Cardiac muscle cell (in vitro differentiated cells and primary cell): ENCODE data around the gene MYBPC2. TPM values are rescaled to one million over a fixed set of nuclear protein-coding genes. Genes with fewer than 3 reads are reported as not detected.

Experiments
- DNase-seq, 2 donors: peaks; one replicate each; pipeline versions ENCODE4 v3.0.0 to v3.0.0-alpha.2; 2010 to 2017; ENCODE audit warnings: low read depth in 1 of 2, low spot score in 1 of 2
- H3K27ac ChIP-seq: fragments of 200-600 bp; sonication (generic); 2 replicates; pipeline ENCODE4 v1.5.1; 2016
- H3K27me3 ChIP-seq: fragments of 200-600 bp; sonication (generic); 2 replicates; pipeline ENCODE4 v1.6.0; 2016; ENCODE audit warnings: control low read depth
- H3K36me3 ChIP-seq: fragments of 200-600 bp; sonication (generic); 2 replicates; pipeline ENCODE4 v1.5.1; 2016; ENCODE audit warnings: control low read depth
- H3K4me1 ChIP-seq: fragments of 200-600 bp; sonication (generic); 2 replicates; pipeline ENCODE4 v1.8.1; 2017; ENCODE audit warnings: low read depth, mild to moderate bottlenecking, mixed run types
- H3K4me3 ChIP-seq: fragments of 200-600 bp; sonication (generic); 2 replicates; pipeline ENCODE4 v1.5.1; 2016; ENCODE audit warnings: mild to moderate bottlenecking
- H3K9me3 ChIP-seq: fragments of 200-600 bp; sonication (generic); 2 replicates; pipeline ENCODE4 v1.5.1; 2017; ENCODE audit warnings: low read depth, mild to moderate bottlenecking, control low read depth
- polyA plus RNA-seq: library from polyadenylated mRNA; unstranded; fragments of >200 nt; fragmentation: Nextera tagmentation; extraction: Ambion mirVana; gene quantifications from 2 replicates; pipeline ENCODE4 v1.2.1, GENCODE V29; 2016
- total RNA-seq: library from RNA; depleted of rRNA; stranded (reverse); fragments of >200 nt; gene quantifications from 2 replicates; pipeline ENCODE4 v1.2.3, GENCODE V29; 2016
- TF ChIP-seq, protein P1 (sequence below): IDR thresholded peaks from 2 replicates; pipeline ENCODE4 v1.5.1; 2012; ENCODE audit warnings: low read depth, mild to moderate bottlenecking, low read length

MYBPC2 gene
- total and polyA plus RNA-seq, 2 experiments from 2014 or later: 0.18 to 0.31 TPM

DNA sequence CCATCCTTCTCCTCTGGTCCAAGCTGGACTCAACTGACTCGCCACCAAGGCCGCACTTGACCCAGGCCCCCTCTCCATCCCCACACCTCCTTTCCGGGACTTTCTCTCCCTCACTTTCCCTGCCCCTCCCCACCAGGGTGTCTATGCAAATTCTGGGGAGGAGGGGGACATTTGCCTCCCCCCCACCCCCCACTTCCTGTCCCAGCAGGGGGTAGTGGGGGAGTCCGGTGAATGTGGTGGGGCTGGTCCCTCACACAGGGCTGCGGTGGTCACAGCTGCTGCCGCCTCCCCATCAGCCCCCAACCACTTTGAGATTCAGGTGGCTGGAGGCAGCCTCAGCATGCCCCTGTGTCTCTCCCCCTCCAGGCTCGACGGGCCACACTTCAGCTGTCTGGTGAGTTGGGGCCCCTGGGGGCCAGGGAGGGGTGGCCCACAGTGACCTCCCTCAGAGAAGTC is 13.1 kb upstream of the MYBPC2 start:
- TF ChIP-seq, protein P1, sequence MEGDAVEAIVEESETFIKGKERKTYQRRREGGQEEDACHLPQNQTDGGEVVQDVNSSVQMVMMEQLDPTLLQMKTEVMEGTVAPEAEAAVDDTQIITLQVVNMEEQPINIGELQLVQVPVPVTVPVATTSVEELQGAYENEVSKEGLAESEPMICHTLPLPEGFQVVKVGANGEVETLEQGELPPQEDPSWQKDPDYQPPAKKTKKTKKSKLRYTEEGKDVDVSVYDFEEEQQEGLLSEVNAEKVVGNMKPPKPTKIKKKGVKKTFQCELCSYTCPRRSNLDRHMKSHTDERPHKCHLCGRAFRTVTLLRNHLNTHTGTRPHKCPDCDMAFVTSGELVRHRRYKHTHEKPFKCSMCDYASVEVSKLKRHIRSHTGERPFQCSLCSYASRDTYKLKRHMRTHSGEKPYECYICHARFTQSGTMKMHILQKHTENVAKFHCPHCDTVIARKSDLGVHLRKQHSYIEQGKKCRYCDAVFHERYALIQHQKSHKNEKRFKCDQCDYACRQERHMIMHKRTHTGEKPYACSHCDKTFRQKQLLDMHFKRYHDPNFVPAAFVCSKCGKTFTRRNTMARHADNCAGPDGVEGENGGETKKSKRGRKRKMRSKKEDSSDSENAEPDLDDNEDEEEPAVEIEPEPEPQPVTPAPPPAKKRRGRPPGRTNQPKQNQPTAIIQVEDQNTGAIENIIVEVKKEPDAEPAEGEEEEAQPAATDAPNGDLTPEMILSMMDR: no peak
- Histone ChIP-seq H3K4me3 (no peak overlapping the region), H3K27me3 (peaks cover 17% of the 10 kb centered on the region), H3K36me3 (no peaks in the 10 kb centered on the region), H3K9me3 (no peaks in the 10 kb centered on the region), H3K4me1 (peaks cover 3% of the 10 kb centered on the region), H3K27ac (no peak overlapping the region)
- no peak for DNase-seq

DNA sequence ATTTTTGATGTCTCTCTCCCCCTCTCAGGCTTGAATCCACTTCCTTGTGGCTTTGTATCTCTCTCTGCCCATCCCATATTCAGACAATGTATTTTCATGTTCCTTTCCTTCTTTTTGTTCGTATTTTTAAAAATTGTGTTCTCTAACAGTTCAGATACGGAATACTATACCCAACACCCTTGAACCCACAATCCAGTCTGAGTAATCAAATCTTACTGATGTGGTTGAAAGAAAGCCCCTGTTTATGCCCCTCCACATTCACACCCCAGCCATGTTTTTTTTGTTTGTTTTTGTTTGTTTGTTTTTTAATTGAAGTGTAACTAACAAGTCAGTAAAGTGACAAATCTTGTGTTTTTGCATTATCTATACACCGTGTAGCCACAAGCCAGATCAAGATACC is 12.6 kb upstream of the MYBPC2 start:
- DNase-seq: no peak
- Histone ChIP-seq H3K27ac (no peak overlapping the region), H3K4me1 (peaks cover 3% of the 10 kb centered on the region), H3K4me3 (no peak overlapping the region), H3K27me3 (peaks cover 17% of the 10 kb centered on the region), H3K9me3 (no peaks in the 10 kb centered on the region), H3K36me3 (no peaks in the 10 kb centered on the region)
- TF ChIP-seq, protein P1: no peak

DNA sequence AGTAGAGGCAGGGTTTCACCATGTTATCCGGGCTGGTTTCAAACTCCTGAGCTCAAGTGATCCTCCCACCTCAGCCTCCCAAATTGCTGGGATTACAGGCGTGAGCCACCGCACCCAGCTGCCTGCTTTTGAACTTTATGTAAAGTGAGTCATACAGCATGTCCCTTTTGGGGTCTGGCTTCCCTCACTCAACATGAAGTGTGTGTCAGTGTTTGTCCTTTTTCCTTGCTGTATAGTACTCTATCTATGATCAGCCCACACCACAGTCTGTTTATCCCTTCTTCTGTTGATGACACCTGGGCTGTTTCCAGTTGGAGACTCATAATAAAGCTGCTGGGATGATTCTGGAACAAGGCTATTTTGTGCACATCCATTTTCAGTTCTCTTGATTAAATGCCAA is 11.9 kb upstream of the MYBPC2 start:
- no peak overlapping the region for H3K27ac ChIP-seq
- H3K4me3 ChIP-seq: no peak overlapping the region
- TF ChIP-seq, protein P1: no peak
- no peaks in the 10 kb centered on the region for H3K9me3 ChIP-seq
- peaks cover 3% of the 10 kb centered on the region for H3K4me1 ChIP-seq
- H3K27me3 ChIP-seq: peaks cover 17% of the 10 kb centered on the region
- no peak for DNase-seq
- H3K36me3 ChIP-seq: no peaks in the 10 kb centered on the region

DNA sequence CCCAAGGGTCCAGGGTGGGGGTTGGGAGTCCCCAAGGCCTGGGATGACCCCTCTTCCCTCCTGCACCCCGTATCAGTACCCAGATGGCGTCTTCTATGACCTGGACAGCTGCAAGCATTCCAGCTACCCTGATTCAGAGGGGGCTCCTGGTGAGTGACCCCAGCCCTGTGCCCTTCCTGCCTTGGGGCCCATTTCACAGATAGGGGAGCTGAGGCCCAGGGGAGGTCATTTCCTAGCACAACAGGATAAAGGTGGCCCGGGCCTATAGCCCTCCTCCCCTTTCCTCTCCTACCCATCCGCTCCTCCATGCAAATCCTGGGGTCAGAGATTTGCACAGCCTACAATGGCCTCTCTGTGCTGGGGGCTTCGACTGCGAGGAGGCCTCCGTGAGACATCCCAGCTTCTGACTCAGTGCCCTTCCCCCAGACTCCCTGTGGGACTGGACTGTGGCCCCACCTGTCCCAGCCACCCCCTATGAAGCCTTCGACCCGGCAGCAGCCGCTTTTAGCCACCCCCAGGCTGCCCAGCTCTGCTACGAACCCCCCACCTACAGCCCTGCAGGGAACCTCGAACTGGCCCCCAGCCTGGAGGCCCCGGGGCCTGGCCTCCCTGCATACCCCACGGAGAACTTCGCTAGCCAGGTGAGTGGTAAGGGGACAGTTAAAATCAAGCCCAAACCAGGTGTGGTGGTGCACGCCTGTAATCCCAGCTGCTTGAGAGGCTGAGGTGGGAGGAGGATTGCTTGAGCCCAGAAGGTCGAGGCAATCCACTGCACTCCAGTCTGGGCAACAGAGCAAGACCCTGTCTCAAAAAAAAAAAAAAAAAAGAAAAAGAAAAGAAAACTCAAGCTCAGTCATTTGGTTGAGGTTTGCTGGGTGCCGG is 10.1 kb upstream of the MYBPC2 start:
- DNase-seq: no peak
- Histone ChIP-seq H3K4me3 (no peak overlapping the region), H3K27ac (no peak overlapping the region), H3K9me3 (no peaks in the 10 kb centered on the region), H3K36me3 (no peaks in the 10 kb centered on the region), H3K4me1 (peaks cover 3% of the 10 kb centered on the region), H3K27me3 (peaks cover 17% of the 10 kb centered on the region)
- TF ChIP-seq, protein P1: no peak

DNA sequence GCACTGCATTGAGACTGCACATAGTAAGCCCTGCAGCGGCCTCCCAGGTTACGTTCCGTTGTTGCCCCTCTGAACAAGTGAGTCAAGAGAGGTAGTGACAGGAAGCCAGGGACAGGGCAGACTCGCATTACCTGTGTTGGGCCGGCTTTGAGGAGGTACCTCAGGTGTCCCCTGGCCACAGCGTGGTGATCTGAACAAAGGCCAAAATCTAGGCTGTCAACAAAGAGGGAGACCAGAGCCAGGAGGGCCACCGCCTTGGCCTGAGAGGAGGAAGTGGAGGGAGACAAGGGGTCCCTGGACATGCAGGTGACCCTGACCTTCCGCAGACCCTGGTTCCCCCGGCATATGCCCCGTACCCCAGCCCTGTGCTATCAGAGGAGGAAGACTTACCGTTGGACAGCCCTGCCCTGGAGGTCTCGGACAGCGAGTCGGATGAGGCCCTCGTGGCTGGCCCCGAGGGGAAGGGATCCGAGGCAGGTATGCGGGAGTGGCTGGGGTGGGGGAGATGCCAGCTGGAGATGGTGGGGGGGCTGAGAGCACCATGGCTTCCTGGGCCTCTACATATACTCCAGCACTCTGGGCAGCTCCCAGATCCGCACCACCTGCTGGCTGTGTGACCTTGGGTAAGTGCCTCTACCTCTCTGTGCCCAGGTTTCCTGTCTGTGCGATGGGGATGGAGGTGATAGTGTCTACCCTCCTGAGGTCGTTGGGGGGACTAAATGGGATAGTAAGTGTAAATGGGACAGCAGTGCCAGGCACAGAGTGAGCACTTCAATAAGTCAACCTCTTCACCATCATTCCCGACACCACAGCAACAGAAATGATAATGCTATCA is 9.2 kb upstream of the MYBPC2 start:
- Histone ChIP-seq H3K9me3 (no peaks in the 10 kb centered on the region), H3K27ac (no peak overlapping the region), H3K4me3 (no peak overlapping the region), H3K4me1 (peaks cover 3% of the 10 kb centered on the region), H3K27me3 (peaks cover 17% of the 10 kb centered on the region), H3K36me3 (no peaks in the 10 kb centered on the region)
- no peak for DNase-seq
- TF ChIP-seq, protein P1: no peak
